Spleen (tissue), 11 donors: ENCODE results near the gene RBM47. TPM values are rescaled to one million over a fixed set of nuclear protein-coding genes. Genes with fewer than 3 reads are reported as not detected.

ENCODE experiments used
- DNase-seq: peaks from one replicate; pipeline ENCODE4 v3.0.0-alpha.2; 2020
- H3K27ac ChIP-seq, 8 donors: fragments of 200-600 bp; sonication (generic) in 7 of 8; 1 replicate in 4 of 8; 2 replicates in 4 of 8; pipeline versions ENCODE4 v1.5.0 to v1.8.0; 2016 to 2021; ENCODE audit warnings: inconsistent platforms in 4 of 8, mild to moderate bottlenecking in 4 of 8, moderate library complexity in 1 of 8
- H3K27me3 ChIP-seq, 7 donors: fragments of 200-600 bp; sonication (generic) in 6 of 7; replicated peaks in 1 of 7; 1 replicate in 4 of 7; 2 replicates in 3 of 7; pipeline versions ENCODE4 v1.5.0 to v1.8.0; 2016 to 2021; ENCODE audit warnings: inconsistent platforms in 3 of 7, mild to moderate bottlenecking in 1 of 7
- H3K36me3 ChIP-seq, 6 donors: fragments of 200-600 bp; sonication (generic) in 5 of 6; 1 replicate in 4 of 6; 2 replicates in 2 of 6; pipeline versions ENCODE4 v1.5.0 to v1.8.0; 2016 to 2021; ENCODE audit warnings: inconsistent platforms in 2 of 6
- H3K4me1 ChIP-seq, 6 donors: fragments of 200-600 bp; sonication (generic) in 5 of 6; 1 replicate in 3 of 6; 2 replicates in 3 of 6; pipeline versions ENCODE4 v1.5.0 to v1.8.0; 2016 to 2021; ENCODE audit warnings: inconsistent platforms in 3 of 6
- H3K4me3 ChIP-seq, 8 donors: fragments of 200-600 bp; sonication (generic) in 7 of 8; 1 replicate in 4 of 8; 2 replicates in 4 of 8; pipeline versions ENCODE4 v1.5.0 to v1.8.0; 2016 to 2021; ENCODE audit warnings: inconsistent platforms in 4 of 8, mild to moderate bottlenecking in 4 of 8, moderate library complexity in 2 of 8
- H3K9me3 ChIP-seq, 8 donors: fragments of 200-600 bp; sonication (generic) in 7 of 8; 1 replicate in 4 of 8; 2 replicates in 4 of 8; pipeline versions ENCODE4 v1.5.0 to v1.8.0; 2016 to 2021; ENCODE audit warnings: inconsistent platforms in 4 of 8
- POLR2A ChIP-seq, 3 donors: fragments of 450-650 bp; IDR thresholded peaks; one replicate each; pipeline ENCODE4 v1.5.1; 2017; ENCODE audit warnings: antibody characterized with exemption in 3 of 3, mild to moderate bottlenecking in 1 of 3
- POLR2AphosphoS5 ChIP-seq, 3 donors: sonication (generic); formaldehyde crosslinking; IDR thresholded peaks; one replicate each; pipeline ENCODE4 v1.5.1; 2017; ENCODE audit warnings: antibody characterized with exemption in 3 of 3
- WGBS, 5 donors: extraction: QIAGEN DNeasy Blood & Tissue Kit in 3 of 5; methylation state at CpG; one replicate each; pipeline versions ENCODE4 v1.1.5 to v1.1.7; 2013 to 2018; 5-methylcytosine and 5-hydroxymethylcytosine counted together
- intact Hi-C: fragments of 100-400 bp; cut with DNase I; formaldehyde crosslinking; loops from one replicate; pipeline ENCODE4 v1.15.0; 2023; ENCODE audit warnings: low total_unique reads
- polyA plus RNA-seq, 3 donors: library from polyadenylated mRNA; stranded (reverse); fragments of 200-250 nt; gene quantifications; one replicate each; pipeline ENCODE4 v1.2.1, GENCODE V29; 2013
- total RNA-seq, 7 donors: library from RNA; depleted of rRNA in 3 of 7; stranded (reverse); fragments of >200 nt in 3 of 7; fragmentation: NEBNext Ultra II Directional in 4 of 7; extraction: Animal tissue kit (Norgen Biotek cat#: 25700) in 4 of 7; gene quantifications; one replicate each; pipeline versions ENCODE4 v1.1.0 to v1.2.1, GENCODE V29; 2016 to 2021
- TF ChIP-seq, protein P1 (sequence below), 11 experiments: fragments of 200-600 bp in 7 of 11; fragments of 450-650 bp in 4 of 11; sonication (generic) in 4 of 11; IDR thresholded peaks in 8 of 11; conservative IDR thresholded peaks in 3 of 11; 1 replicate in 7 of 11; 2 replicates in 4 of 11; pipeline versions ENCODE4 v1.4.0 to v1.8.0; 2016 to 2021; ENCODE audit warnings: antibody characterized with exemption in 11 of 11, inconsistent platforms in 4 of 11, mild to moderate bottlenecking in 1 of 11
- donor health status: healthy with polysubstance abuse.
- donor health status: DM: no; HTN: no; CAD: no; lungs with moderate emphysema.
- donor health status: DM: no; HTN: no; CAD: no.
- donor health status: Bipolar disorder and iron deficiency.
- donor health status: healthy.
- donor health status: DM: no; HTN: no; CAD: no.
- donor health status: DM: yes; HTN: yes; CAD: no.

Gene RBM47
- total and polyA plus RNA-seq, 10 donors = 6.0 to 164 (median 77.9) TPM

DNA sequence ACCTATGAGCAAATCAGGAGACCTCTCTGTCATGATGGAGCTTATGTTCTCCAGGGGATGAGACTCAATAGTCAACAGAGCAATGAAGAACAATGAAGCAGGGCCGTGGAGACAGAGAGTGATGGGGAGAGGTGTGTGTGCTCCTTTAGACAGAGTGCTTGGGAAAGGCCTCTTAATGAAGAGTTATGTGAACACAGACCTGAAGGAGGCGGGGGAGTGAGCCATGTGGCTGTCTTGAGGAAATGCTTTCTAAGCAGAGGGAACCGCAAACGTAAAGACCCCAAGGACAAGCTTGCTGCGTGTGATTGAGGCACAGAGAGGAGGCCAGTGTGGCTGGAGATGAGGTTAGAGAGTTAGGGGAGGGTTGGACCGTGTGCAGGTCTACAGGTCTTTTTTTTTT, 241.4 kb downstream of the RBM47 start:
- Histone ChIP-seq H3K27ac (no peak overlapping the region), H3K27me3 (no peaks in the 10 kb centered on the region), H3K4me1 (no peaks in the 10 kb centered on the region), H3K4me3 (no peak overlapping the region), H3K9me3 (no peaks in the 10 kb centered on the region), H3K36me3 (no peaks in the 10 kb centered on the region)
- TF ChIP-seq POLR2A (IDR thresholded peaks at IDR 0.05) = no peak
- TF ChIP-seq, protein P1, sequence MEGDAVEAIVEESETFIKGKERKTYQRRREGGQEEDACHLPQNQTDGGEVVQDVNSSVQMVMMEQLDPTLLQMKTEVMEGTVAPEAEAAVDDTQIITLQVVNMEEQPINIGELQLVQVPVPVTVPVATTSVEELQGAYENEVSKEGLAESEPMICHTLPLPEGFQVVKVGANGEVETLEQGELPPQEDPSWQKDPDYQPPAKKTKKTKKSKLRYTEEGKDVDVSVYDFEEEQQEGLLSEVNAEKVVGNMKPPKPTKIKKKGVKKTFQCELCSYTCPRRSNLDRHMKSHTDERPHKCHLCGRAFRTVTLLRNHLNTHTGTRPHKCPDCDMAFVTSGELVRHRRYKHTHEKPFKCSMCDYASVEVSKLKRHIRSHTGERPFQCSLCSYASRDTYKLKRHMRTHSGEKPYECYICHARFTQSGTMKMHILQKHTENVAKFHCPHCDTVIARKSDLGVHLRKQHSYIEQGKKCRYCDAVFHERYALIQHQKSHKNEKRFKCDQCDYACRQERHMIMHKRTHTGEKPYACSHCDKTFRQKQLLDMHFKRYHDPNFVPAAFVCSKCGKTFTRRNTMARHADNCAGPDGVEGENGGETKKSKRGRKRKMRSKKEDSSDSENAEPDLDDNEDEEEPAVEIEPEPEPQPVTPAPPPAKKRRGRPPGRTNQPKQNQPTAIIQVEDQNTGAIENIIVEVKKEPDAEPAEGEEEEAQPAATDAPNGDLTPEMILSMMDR (IDR thresholded peaks at IDR 0.05 in 8 of 11, conservative IDR thresholded peaks at IDR 0.05 in 3 of 11) = no peak
- TF ChIP-seq POLR2AphosphoS5 (IDR thresholded peaks at IDR 0.05) = no peak
- intact Hi-C loops = no loop called here
- no peak for DNase-seq
- 39 to 54% (median 43%) methylated on average over 6 of the region's 6 CpGs for WGBS, 5 donors

DNA sequence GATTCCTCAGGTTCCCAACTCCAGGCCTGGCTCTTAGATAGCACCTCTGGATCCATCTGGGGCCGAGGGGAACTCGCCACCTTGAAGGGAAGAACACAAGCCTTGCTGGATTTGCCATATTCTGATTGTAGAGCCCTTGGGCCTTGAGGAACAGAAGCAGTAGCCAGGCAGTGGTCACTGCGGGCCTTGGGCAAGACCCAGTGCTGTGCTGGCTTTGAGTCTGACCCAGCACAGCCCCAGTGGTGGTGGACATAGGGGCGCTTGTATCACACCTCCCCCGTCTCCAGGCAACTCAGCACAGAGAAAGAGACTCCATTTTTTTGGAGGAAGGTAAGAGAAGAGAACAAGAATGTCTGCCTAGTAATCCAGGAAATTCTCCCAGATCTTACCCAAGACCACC, 249.0 kb downstream of the RBM47 start:
- no peak overlapping the region for H3K27ac ChIP-seq
- H3K9me3 ChIP-seq = no peaks in the 10 kb centered on the region
- 69 to 87% (median 74%) methylated on average over 5 of the region's 5 CpGs for WGBS, 5 donors
- intact Hi-C loops = no loop called here
- no peaks in the 10 kb centered on the region for H3K36me3 ChIP-seq
- no peak overlapping the region for H3K4me3 ChIP-seq
- DNase-seq = no peak
- H3K27me3 ChIP-seq = no peaks in the 10 kb centered on the region
- no peaks in the 10 kb centered on the region for H3K4me1 ChIP-seq
- TF ChIP-seq POLR2AphosphoS5 (IDR thresholded peaks at IDR 0.05) = no peak
- TF ChIP-seq, protein P1 (IDR thresholded peaks at IDR 0.05 in 8 of 11, conservative IDR thresholded peaks at IDR 0.05 in 3 of 11) = no peak
- no peak for TF ChIP-seq POLR2A (IDR thresholded peaks at IDR 0.05)

DNA sequence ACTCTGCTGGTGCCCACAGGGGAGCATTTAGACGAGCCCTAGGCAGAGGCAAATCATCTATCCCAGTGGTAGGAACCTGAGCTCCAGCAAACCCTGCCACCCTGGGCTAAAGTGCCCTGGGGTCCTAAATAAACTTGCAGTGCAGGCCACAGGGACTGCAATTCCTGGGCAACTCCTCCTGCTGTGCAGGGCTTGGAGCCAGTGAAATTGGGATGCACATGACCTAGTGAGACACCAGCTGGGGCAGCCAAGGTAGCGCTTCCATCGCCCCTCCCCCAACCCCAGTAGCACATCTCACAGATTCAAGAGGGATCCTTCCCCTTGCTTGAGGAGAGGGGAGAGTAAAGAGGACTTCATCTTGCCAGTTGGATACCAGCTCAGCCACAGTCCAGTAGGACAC, 250.4 kb downstream of the RBM47 start:
- no peak for TF ChIP-seq POLR2AphosphoS5 (IDR thresholded peaks at IDR 0.05)
- TF ChIP-seq, protein P1 (IDR thresholded peaks at IDR 0.05 in 8 of 11, conservative IDR thresholded peaks at IDR 0.05 in 3 of 11) = no peak
- TF ChIP-seq POLR2A (IDR thresholded peaks at IDR 0.05) = no peak
- Histone ChIP-seq H3K27me3 (no peaks in the 10 kb centered on the region), H3K4me1 (no peaks in the 10 kb centered on the region), H3K9me3 (no peaks in the 10 kb centered on the region), H3K36me3 (no peaks in the 10 kb centered on the region), H3K4me3 (no peak overlapping the region), H3K27ac (no peak overlapping the region)
- intact Hi-C loops = no loop called here
- no peak for DNase-seq
- 67 to 79% (median 71%) methylated on average over 3 of the region's 3 CpGs for WGBS, 5 donors

DNA sequence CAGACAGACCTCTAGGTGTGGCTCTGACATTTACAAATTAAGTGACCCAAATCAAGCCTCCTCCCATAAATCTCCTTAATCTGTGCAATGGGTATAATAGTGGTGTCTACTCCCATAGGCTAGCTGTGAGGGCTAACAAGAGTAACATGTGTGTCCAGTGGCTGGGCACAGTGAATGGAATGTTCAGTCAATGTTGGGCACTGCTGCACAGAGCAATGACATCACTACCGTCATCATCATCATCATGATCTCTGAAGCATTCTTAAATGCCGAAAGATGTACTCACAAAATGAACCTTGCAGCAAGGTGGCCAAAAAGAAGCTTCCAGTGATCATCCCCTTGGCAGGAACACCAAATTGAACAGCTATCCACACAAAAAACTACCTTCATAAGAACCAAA, 251.0 kb downstream of the RBM47 start:
- Histone ChIP-seq H3K27ac (no peak overlapping the region), H3K36me3 (no peaks in the 10 kb centered on the region), H3K4me1 (no peaks in the 10 kb centered on the region), H3K27me3 (no peaks in the 10 kb centered on the region), H3K4me3 (no peak overlapping the region), H3K9me3 (no peaks in the 10 kb centered on the region)
- intact Hi-C loops = no loop called here
- TF ChIP-seq POLR2A (IDR thresholded peaks at IDR 0.05) (no peak), POLR2AphosphoS5 (IDR thresholded peaks at IDR 0.05) (no peak)
- TF ChIP-seq, protein P1 (IDR thresholded peaks at IDR 0.05 in 8 of 11, conservative IDR thresholded peaks at IDR 0.05 in 3 of 11) = no peak
- DNase-seq = no peak
- WGBS, 5 donors = 41 to 77% (median 50%) methylated on average over 2 of the region's 2 CpGs
